ENCODE measurements around the gene WRAP53.

WRAP53 gene

GRCh38 chr17:7729816-7730215, 41.5 kb downstream of the WRAP53 start:
- Histone ChIP-seq H3K27ac (no peak overlapping the region), H3K4me3 (no peak overlapping the region)
- DNase-seq (ENCODE audit: low spot score): no peak
- no peak for TF ChIP-seq CTCF (IDR thresholded peaks at IDR 0.05)

GRCh38 chr17:7732981-7733539, 44.8 kb downstream of the WRAP53 start:
- TF ChIP-seq CTCF (IDR thresholded peaks at IDR 0.05): no peak
- DNase-seq (ENCODE audit: low spot score): no peak
- H3K4me3 ChIP-seq: no peak overlapping the region
- H3K27ac ChIP-seq: no peak overlapping the region

GRCh38 chr17:7737601-7738000, 49.3 kb downstream of the WRAP53 start:
- H3K4me3 ChIP-seq: no peak overlapping the region
- no peak for TF ChIP-seq CTCF (IDR thresholded peaks at IDR 0.05)
- no peak for DNase-seq (ENCODE audit: low spot score)
- H3K27ac ChIP-seq: no peak overlapping the region

- no peak for TF ChIP-seq CTCF (IDR thresholded peaks at IDR 0.05)
- H3K4me3 ChIP-seq: no peak overlapping the region
- no peak overlapping the region for H3K27ac ChIP-seq
- DNase-seq (ENCODE audit: low spot score): no peak
Measured at GRCh38 chr17:7739746-7740145, 51.5 kb downstream of the WRAP53 start.

- no peak for DNase-seq (ENCODE audit: low spot score)
- Histone ChIP-seq H3K4me3 (no peak overlapping the region), H3K27ac (no peak overlapping the region)
Measured at GRCh38 chr17:7740481-7741001, 52.3 kb downstream of the WRAP53 start.

GRCh38 chr17:7742729-7743128, 54.5 kb downstream of the WRAP53 start:
- DNase-seq (ENCODE audit: low spot score): no peak

More at GRCh38 chr17:7740481-7741001, 52.3 kb downstream of the WRAP53 start:
- no peak for TF ChIP-seq CTCF (IDR thresholded peaks at IDR 0.05)

More at GRCh38 chr17:7742729-7743128, 54.5 kb downstream of the WRAP53 start:
- Histone ChIP-seq H3K4me3 (no peak overlapping the region), H3K27ac (no peak overlapping the region)
- TF ChIP-seq CTCF (IDR thresholded peaks at IDR 0.05): no peak

All from coronary artery (tissue), 2 donors.